Measurements from ENCODE around the gene MORF4L2.

The MORF4L2 gene

GRCh38 chrX:103631145-103631544 lies 55.4 kb downstream of the MORF4L2 start:
- no peak for DNase-seq

DNA sequence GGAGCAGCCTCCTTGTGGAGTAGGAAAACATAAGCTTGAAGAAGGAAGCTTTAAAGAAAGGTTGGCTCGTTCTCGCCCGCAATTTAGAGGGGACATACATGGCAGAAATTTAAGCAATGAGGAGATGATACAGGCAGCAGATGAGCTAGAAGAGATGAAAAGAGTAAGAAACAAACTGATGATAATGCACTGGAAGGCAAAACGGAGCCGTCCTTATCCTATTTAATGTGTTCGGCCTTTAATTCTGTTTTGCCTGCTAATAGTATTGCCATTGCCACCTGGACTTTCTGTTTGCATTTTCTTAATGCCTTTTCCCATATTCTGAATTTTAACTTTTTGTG lies 56.4 kb downstream of the MORF4L2 start:
- no peak for DNase-seq

GRCh38 chrX:103629318-103630170 lies 57.0 kb downstream of the MORF4L2 start:
- no peak for DNase-seq

DNA sequence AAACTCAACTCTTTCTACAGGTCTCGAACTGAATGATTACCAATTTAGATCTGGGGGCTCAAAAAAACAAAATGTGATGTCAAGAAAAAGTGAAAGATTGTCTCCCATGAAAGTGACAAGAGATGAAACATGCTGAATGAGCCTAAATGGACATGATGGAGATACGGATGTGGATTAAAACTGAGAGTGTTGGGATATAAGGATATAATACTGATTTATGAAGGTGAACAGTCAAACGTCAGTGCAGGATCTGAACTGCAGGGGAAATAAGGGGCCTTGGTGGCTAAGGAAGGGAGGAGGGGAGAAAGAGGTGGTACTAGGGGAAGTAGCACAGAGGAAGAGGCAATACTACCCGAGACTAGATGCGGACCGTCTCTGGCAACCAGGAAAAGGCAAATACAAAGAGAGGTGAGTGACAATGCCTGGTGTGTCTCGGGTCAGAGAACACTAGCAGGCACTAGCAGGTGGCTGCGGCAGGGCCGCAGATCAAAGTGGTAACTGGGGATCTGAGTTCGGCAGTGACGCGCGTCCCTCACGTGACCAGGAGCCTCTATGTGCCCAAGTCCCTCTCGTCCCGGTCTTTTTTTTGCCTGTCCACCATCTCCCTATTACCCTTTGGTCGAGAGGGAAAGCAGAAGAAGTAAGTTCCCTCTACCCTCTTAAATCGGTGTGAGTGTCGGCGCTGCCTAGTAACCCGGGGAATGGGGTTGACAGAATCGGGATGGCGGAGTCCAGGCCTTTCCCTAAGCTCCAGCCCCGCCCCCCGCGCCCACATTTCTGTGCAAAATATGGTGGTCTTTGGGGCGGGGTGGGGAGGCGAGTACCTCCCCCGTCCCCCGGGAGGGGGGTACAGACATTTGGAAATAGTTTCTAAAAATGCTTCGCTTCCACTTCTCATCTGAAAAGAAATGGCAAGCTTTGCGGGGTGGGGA lies 57.8 kb downstream of the MORF4L2 start, which contains the start of gene TCEAL1:
Gene TCEAL1, plus strand, starts transcription at position 590 of the 932 bp plus-strand sequence. CDS start 942 bp downstream, outside the sequence.
- DNase-seq = no peak

GRCh38 chrX:103626855-103627254 lies 59.6 kb downstream of the MORF4L2 start:
- DNase-seq = no peak

All from NK-92 treated with Interleukin-12 subunit alpha and Interleukin-12 subunit beta, amount 100 ng/mL, for 24 hours (cell line).